Activated CD8-positive, alpha-beta T cell treated with anti-CD3 and anti-CD28 coated beads for 36 hours (primary cell): Measurements from ENCODE around the gene TMEM37. TPM values are rescaled to one million over a fixed set of nuclear protein-coding genes. Genes with fewer than 3 reads are reported as not detected.

Experiments
- ATAC-seq: fragments of 200-7000 bp; cut with Tn5 transposase; one replicate; pipeline ENCODE4 v1.10.0; 2021; ENCODE audit warnings: mild to moderate bottlenecking, moderate library complexity
- CTCF ChIA-PET: fragments of 350-600 bp; sonication (Branson Sonifier 250); formaldehyde crosslinking; loops from one replicate; lab custom pipeline; 2021; ENCODE audit warnings: antibody characterized with exemption; lab: Charles Lee
- POLR2A ChIA-PET: fragments of 350-600 bp; sonication (Branson Sonifier 250); formaldehyde crosslinking; loops from one replicate; lab custom pipeline; 2021; ENCODE audit warnings: antibody characterized with exemption; lab: Charles Lee
- DNase-seq: peaks from one replicate; pipeline ENCODE4 v3.0.0-alpha.2; 2020
- H3K27ac Mint-ChIP-seq: one replicate; pipeline ENCODE4 v1.8.0; 2021; ENCODE audit warnings: mild to moderate bottlenecking, mixed read lengths
- H3K27me3 Mint-ChIP-seq: one replicate; pipeline ENCODE4 v1.8.0; 2021; ENCODE audit warnings: mixed read lengths
- H3K36me3 Mint-ChIP-seq: one replicate; pipeline ENCODE4 v1.8.0; 2021; ENCODE audit warnings: low read depth, mixed read lengths
- H3K4me1 Mint-ChIP-seq: one replicate; pipeline ENCODE4 v1.8.0; 2021; ENCODE audit warnings: low read depth, mixed read lengths
- H3K4me3 Mint-ChIP-seq: one replicate; pipeline ENCODE4 v1.8.0; 2021; ENCODE audit warnings: mild to moderate bottlenecking, moderate library complexity, mixed read lengths
- H3K9me3 Mint-ChIP-seq: one replicate; pipeline ENCODE4 v1.8.0; 2021; ENCODE audit warnings: mixed read lengths
- CTCF ChIP-seq: fragments of 200-600 bp; IDR thresholded peaks from one replicate; pipeline ENCODE4 v1.8.0; 2022; ENCODE audit warnings: antibody characterized with exemption, mild to moderate bottlenecking
- intact Hi-C: fragments of 100-400 bp; cut with micrococcal nuclease; formaldehyde crosslinking; loops from one replicate; pipeline ENCODE4 v1.10.0; 2022
- total RNA-seq, 2 experiments: library from RNA; stranded (reverse); gene quantifications; one replicate each; pipeline ENCODE4 v1.2.3, GENCODE V29; 2021

Gene TMEM37, protein sequence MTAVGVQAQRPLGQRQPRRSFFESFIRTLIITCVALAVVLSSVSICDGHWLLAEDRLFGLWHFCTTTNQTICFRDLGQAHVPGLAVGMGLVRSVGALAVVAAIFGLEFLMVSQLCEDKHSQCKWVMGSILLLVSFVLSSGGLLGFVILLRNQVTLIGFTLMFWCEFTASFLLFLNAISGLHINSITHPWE
- not detected for total RNA-seq

GRCh38 chr2:119431155-119431975 lies at the start of gene TMEM37:
TSS of gene TMEM37 (plus strand) at chr2:119431854. CDS start at chr2:119431904, 50 bp downstream.
- DNase-seq: peak; percentile 24
- peak; percentile 77 for ATAC-seq
- H3K4me1 Mint-ChIP-seq: peaks cover 3% of the 10 kb centered on the region
- H3K36me3 Mint-ChIP-seq: no peaks in the 10 kb centered on the region
- CTCF ChIA-PET: no interaction called here
- H3K27ac Mint-ChIP-seq: no peak within 1 kb of the TSS
- POLR2A ChIA-PET: no interaction called here
- no peaks in the 10 kb centered on the region for H3K9me3 Mint-ChIP-seq
- TF ChIP-seq CTCF: no peak
- H3K4me3 Mint-ChIP-seq: peak within 1 kb of the TSS; percentile 23
- intact Hi-C loops: no loop called here
- peaks cover 37% of the 10 kb centered on the region for H3K27me3 Mint-ChIP-seq

DNA sequence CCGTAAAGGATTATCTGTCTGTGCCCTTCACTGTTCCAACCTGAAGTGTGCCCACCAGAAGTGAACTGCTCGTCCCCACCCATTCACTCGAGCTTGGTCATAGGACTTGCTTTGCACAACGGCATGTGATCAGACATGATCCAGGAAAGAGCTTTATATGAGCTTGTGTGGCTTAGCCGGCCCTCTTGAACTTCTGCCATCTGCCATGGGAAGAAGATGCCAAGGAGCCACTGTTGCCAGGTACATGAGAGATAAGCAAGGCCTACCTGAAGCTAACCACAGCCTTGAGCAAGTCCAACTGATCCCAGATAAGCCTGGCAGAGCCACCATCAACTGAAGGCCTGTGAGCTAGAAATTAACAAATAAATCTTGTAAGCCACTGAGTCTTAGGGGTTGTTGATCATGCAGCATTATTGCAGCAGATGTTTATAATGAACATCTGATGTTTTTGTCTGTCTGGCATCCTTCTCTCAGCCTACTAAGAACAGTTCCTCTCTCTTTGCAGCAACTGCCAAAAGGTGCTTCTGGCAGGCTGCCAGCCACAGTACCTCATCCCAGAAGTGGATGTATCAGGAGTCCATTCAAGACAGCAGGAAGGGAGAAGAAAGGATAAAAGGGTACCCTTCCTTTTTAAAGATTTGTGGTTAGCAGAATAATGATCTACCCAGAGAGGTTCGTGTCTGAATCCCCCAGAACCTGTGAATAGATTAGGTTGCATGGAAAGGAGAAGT lies 48.1 kb upstream of the TMEM37 start:
- Mint-ChIP-seq H3K9me3 (no peaks in the 10 kb centered on the region), H3K4me1 (peaks cover 6% of the 10 kb centered on the region), H3K27me3 (peaks cover 5% of the 10 kb centered on the region), H3K36me3 (no peaks in the 10 kb centered on the region), H3K4me3 (no peak overlapping the region), H3K27ac (no peak overlapping the region)
- ChIA-PET POLR2A (interaction anchor here (1.0 kb wide), 1 partner anchor 17 kb away, joined by 4 read pairs; the partner anchor contains the start of genes C2orf76 and DBI), CTCF (no interaction called here)
- DNase-seq (no peak), ATAC-seq (no peak)
- intact Hi-C loops: no loop called here
- TF ChIP-seq CTCF: no peak

- ATAC-seq: no peak
- intact Hi-C loops: no loop called here
- no peak for DNase-seq
- POLR2A ChIA-PET: interaction anchor here (1.2 kb wide), 1 partner anchor 82 kb away, joined by 3 read pairs; no protein-coding TSS in a partner anchor
- Mint-ChIP-seq H3K27me3 (peaks cover 5% of the 10 kb centered on the region), H3K4me3 (no peak overlapping the region), H3K4me1 (peaks cover 6% of the 10 kb centered on the region), H3K9me3 (no peaks in the 10 kb centered on the region), H3K36me3 (no peaks in the 10 kb centered on the region), H3K27ac (no peak overlapping the region)
- no peak for TF ChIP-seq CTCF
- CTCF ChIA-PET: no interaction called here
Observed at GRCh38 chr2:119384971-119385370, 46.7 kb upstream of the TMEM37 start.

DNA sequence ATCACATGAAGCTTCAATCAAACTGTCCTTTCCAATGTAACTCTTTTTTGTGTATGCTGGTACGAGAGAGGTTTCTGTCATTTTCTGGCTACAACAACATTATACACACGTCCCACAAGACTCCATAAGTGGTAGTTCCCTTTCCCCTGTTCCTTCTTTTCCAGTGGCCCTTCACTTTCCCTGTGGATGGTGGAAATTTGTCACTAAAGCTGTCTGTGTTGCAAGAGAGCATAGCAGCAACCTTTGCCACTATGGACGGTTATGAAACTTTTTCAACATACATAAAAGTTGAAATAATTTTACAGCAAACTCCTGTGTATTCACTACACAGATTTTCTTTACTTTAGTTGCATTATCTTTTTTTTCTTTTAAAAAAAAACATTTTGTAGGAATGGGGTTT lies 46.2 kb upstream of the TMEM37 start:
- ATAC-seq: no peak
- Mint-ChIP-seq H3K9me3 (no peaks in the 10 kb centered on the region), H3K27ac (no peak overlapping the region), H3K36me3 (no peaks in the 10 kb centered on the region), H3K4me1 (peaks cover 6% of the 10 kb centered on the region), H3K4me3 (no peak overlapping the region), H3K27me3 (peaks cover 5% of the 10 kb centered on the region)
- intact Hi-C loops: no loop called here
- POLR2A ChIA-PET: interaction anchor here (1.2 kb wide), 1 partner anchor 83 kb away, joined by 3 read pairs; no protein-coding TSS in a partner anchor
- no peak for TF ChIP-seq CTCF
- DNase-seq: no peak
- CTCF ChIA-PET: no interaction called here
